GM19193 (cell line): ENCODE results near the gene RGS12.

Experiments
- POLR2A ChIP-seq: IDR thresholded peaks from 4 replicates; pipeline ENCODE4 v1.6.1; 2011; ENCODE audit not compliant: insufficient read depth, insufficient read length; ENCODE audit errors: extremely low read depth

Gene RGS12

GRCh38 chr4:3297066-3297859 lies 4.4 kb downstream of the RGS12 start:
- no peak for TF ChIP-seq POLR2A

- no peak for TF ChIP-seq POLR2A
Measured at GRCh38 chr4:3299122-3299975, 6.5 kb downstream of the RGS12 start.

- TF ChIP-seq POLR2A = no peak
Measured at GRCh38 chr4:3299976-3300671, 7.3 kb downstream of the RGS12 start.

GRCh38 chr4:3301450-3302172 lies 8.8 kb downstream of the RGS12 start:
- no peak for TF ChIP-seq POLR2A

- no peak for TF ChIP-seq POLR2A
Measured at GRCh38 chr4:3302173-3302785, 9.5 kb downstream of the RGS12 start.

- no peak for TF ChIP-seq POLR2A
Measured at GRCh38 chr4:3302786-3303564, 10.2 kb downstream of the RGS12 start.

- TF ChIP-seq POLR2A = no peak
Measured at GRCh38 chr4:3303565-3303824, 10.7 kb downstream of the RGS12 start.

- no peak for TF ChIP-seq POLR2A
Measured at GRCh38 chr4:3303923-3304710, 11.3 kb downstream of the RGS12 start.

GRCh38 chr4:3304831-3305609 lies 12.2 kb downstream of the RGS12 start:
- TF ChIP-seq POLR2A = no peak

- no peak for TF ChIP-seq POLR2A
Measured at GRCh38 chr4:3305610-3306371, 13.0 kb downstream of the RGS12 start.

GRCh38 chr4:3306450-3306849 lies 13.6 kb downstream of the RGS12 start:
- no peak for TF ChIP-seq POLR2A

GRCh38 chr4:3307060-3307459 lies 14.2 kb downstream of the RGS12 start:
- TF ChIP-seq POLR2A = no peak
